Osteoblast (primary cell): ENCODE measurements around the gene C19orf47. TPM values are rescaled to one million over a fixed set of nuclear protein-coding genes. Genes with fewer than 3 reads are reported as not detected.

Experiments
- DNase-seq: peaks from one replicate; pipeline ENCODE4 v3.0.0; 2011; ENCODE audit warnings: low spot score, mixed read lengths; ENCODE audit not compliant: insufficient read length; ENCODE audit errors: missing footprints
- H2AFZ ChIP-seq: 2 replicates; pipeline ENCODE4 v1.6.0; 2011; ENCODE audit warnings: mild to moderate bottlenecking, low read length
- H3K27ac ChIP-seq: 2 replicates; pipeline ENCODE4 v1.5.1; 2011; ENCODE audit warnings: mild to moderate bottlenecking, low read depth, low read length, moderate library complexity
- H3K27me3 ChIP-seq: 2 replicates; pipeline ENCODE4 v1.6.0; 2012; ENCODE audit warnings: mild to moderate bottlenecking, control low read depth, inconsistent platforms, low read length, moderate library complexity; ENCODE audit not compliant: insufficient read depth
- H3K36me3 ChIP-seq: 2 replicates; pipeline ENCODE4 v1.5.1; 2011; ENCODE audit warnings: mild to moderate bottlenecking, low read length, control low read depth, moderate library complexity; ENCODE audit not compliant: insufficient read depth
- H3K4me1 ChIP-seq: 2 replicates; pipeline ENCODE4 v1.5.1; 2011; ENCODE audit warnings: mild to moderate bottlenecking, low read length, control low read depth, moderate library complexity; ENCODE audit not compliant: insufficient read depth
- H3K4me2 ChIP-seq: 2 replicates; pipeline ENCODE4 v1.6.0; 2011; ENCODE audit warnings: mild to moderate bottlenecking, low read length; ENCODE audit not compliant: insufficient read depth
- H3K4me3 ChIP-seq: fragments of 200-600 bp; sonication (generic); 3 replicates; pipeline ENCODE4 v1.5.1; 2012; ENCODE audit warnings: mild to moderate bottlenecking, low read length, inconsistent platforms; ENCODE audit not compliant: insufficient read depth
- H3K79me2 ChIP-seq: 2 replicates; pipeline ENCODE4 v1.6.0; 2012; ENCODE audit warnings: mild to moderate bottlenecking, low read length, control low read depth, inconsistent platforms; ENCODE audit not compliant: insufficient read depth
- H3K9me3 ChIP-seq: 2 replicates; pipeline ENCODE4 v1.5.1; 2011; ENCODE audit warnings: low read depth, low read length, control low read depth
- H4K20me1 ChIP-seq: 2 replicates; pipeline ENCODE4 v1.6.0; 2012; ENCODE audit warnings: mild to moderate bottlenecking, low read length, control low read depth; ENCODE audit not compliant: insufficient read depth
- CTCF ChIP-seq: IDR thresholded peaks from 2 replicates; pipeline ENCODE4 v1.5.1; 2011; ENCODE audit warnings: mild to moderate bottlenecking, low read depth, low read length, moderate library complexity; ENCODE audit errors: extremely low read depth
- total RNA-seq: library from RNA; depleted of rRNA; stranded (reverse); fragments of >200 nt; gene quantifications from 2 replicates; pipeline ENCODE4 v1.2.3, GENCODE V29; 2012

Gene C19orf47
- total RNA-seq, 1 donor: 3.6 TPM

- Histone ChIP-seq H3K4me3 (no peak overlapping the region), H3K4me1 (no peaks in the 10 kb centered on the region), H3K27ac (no peak overlapping the region), H3K27me3 (no peaks in the 10 kb centered on the region), H2AFZ (no peak overlapping the region), H4K20me1 (no peaks in the 10 kb centered on the region), H3K79me2 (no peaks in the 10 kb centered on the region), H3K36me3 (peaks cover 38% of the 10 kb centered on the region), H3K4me2 (no peak overlapping the region), H3K9me3 (no peaks in the 10 kb centered on the region)
- TF ChIP-seq CTCF: no peak
- DNase-seq: peak; percentile 54
Observed at GRCh38 chr19:40322951-40323615, 25.1 kb downstream of the C19orf47 start.

GRCh38 chr19:40322271-40322610 is 26.0 kb downstream of the C19orf47 start:
- no peaks in the 10 kb centered on the region for H4K20me1 ChIP-seq
- peaks cover 31% of the 10 kb centered on the region for H3K36me3 ChIP-seq
- H3K9me3 ChIP-seq: no peaks in the 10 kb centered on the region
- no peak overlapping the region for H3K4me2 ChIP-seq
- H3K4me3 ChIP-seq: no peak overlapping the region
- H3K79me2 ChIP-seq: no peaks in the 10 kb centered on the region
- no peak overlapping the region for H2AFZ ChIP-seq
- H3K4me1 ChIP-seq: no peaks in the 10 kb centered on the region
- no peaks in the 10 kb centered on the region for H3K27me3 ChIP-seq
- DNase-seq: peak; percentile 91
- H3K27ac ChIP-seq: no peak overlapping the region
- no peak for TF ChIP-seq CTCF

- TF ChIP-seq CTCF: no peak
- Histone ChIP-seq H3K9me3 (no peaks in the 10 kb centered on the region), H3K36me3 (peaks cover 30% of the 10 kb centered on the region), H2AFZ (no peak overlapping the region), H3K4me1 (no peaks in the 10 kb centered on the region), H4K20me1 (no peaks in the 10 kb centered on the region), H3K27me3 (no peaks in the 10 kb centered on the region), H3K27ac (no peak overlapping the region), H3K4me3 (no peak overlapping the region), H3K4me2 (no peak overlapping the region), H3K79me2 (no peaks in the 10 kb centered on the region)
- peak; percentile 50 for DNase-seq
Observed at GRCh38 chr19:40321566-40322270, 26.5 kb downstream of the C19orf47 start.

GRCh38 chr19:40321076-40321475 is 27.1 kb downstream of the C19orf47 start:
- no peaks in the 10 kb centered on the region for H3K4me1 ChIP-seq
- no peaks in the 10 kb centered on the region for H4K20me1 ChIP-seq
- no peak overlapping the region for H2AFZ ChIP-seq
- H3K4me2 ChIP-seq: no peak overlapping the region
- no peak overlapping the region for H3K27ac ChIP-seq
- no peaks in the 10 kb centered on the region for H3K79me2 ChIP-seq
- no peaks in the 10 kb centered on the region for H3K27me3 ChIP-seq
- no peak for DNase-seq
- peaks cover 28% of the 10 kb centered on the region for H3K36me3 ChIP-seq
- no peak for TF ChIP-seq CTCF
- no peaks in the 10 kb centered on the region for H3K9me3 ChIP-seq
- no peak overlapping the region for H3K4me3 ChIP-seq
